DOHH2 (cell line): ENCODE data around the gene LRCH1.

Source experiments
- H3F3A ChIP-seq: fragments of 200-600 bp; sonication (generic), shearing (Covaris generic); 2 replicates; pipeline ENCODE4 v1.6.0; 2016; ENCODE audit warnings: antibody characterized with exemption, mild to moderate bottlenecking; ENCODE audit not compliant: control insufficient read depth, insufficient read depth
- H3K27ac ChIP-seq: fragments of 200-600 bp; sonication (generic); 2 replicates; pipeline ENCODE4 v1.5.1; 2014; ENCODE audit warnings: low read depth, mild to moderate bottlenecking, low read length, moderate library complexity
- H3K27me3 ChIP-seq: fragments of 200-600 bp; sonication (generic); 2 replicates; pipeline ENCODE4 v1.6.1; 2014; ENCODE audit warnings: mild to moderate bottlenecking, low read length, mixed read lengths; ENCODE audit not compliant: control insufficient read depth
- H3K36me3 ChIP-seq: fragments of 200-600 bp; sonication (generic); 2 replicates; pipeline ENCODE4 v1.6.1; 2014; ENCODE audit warnings: mild to moderate bottlenecking, low read length, moderate library complexity, mixed read lengths; ENCODE audit not compliant: control insufficient read depth
- H3K4me1 ChIP-seq: fragments of 200-600 bp; sonication (generic); 2 replicates; pipeline ENCODE4 v1.6.1; 2014; ENCODE audit warnings: mild to moderate bottlenecking, low read length, mixed read lengths; ENCODE audit not compliant: control insufficient read depth
- H3K4me2 ChIP-seq: fragments of 200-600 bp; sonication (generic); 2 replicates; pipeline ENCODE4 v1.6.0; 2014; ENCODE audit warnings: mild to moderate bottlenecking, low read length, moderate library complexity
- H3K4me3 ChIP-seq: fragments of 200-600 bp; sonication (generic); 2 replicates; pipeline ENCODE4 v1.5.1; 2014; ENCODE audit warnings: mild to moderate bottlenecking, low read length, mixed read lengths
- H3K79me2 ChIP-seq: fragments of 200-600 bp; sonication (generic); 2 replicates; pipeline ENCODE4 v1.6.1; 2014; ENCODE audit warnings: mild to moderate bottlenecking, low read length, mixed read lengths; ENCODE audit not compliant: control insufficient read depth
- H3K9me2 ChIP-seq: fragments of 200-600 bp; sonication (generic); replicated peaks from 2 replicates; pipeline ENCODE4 v1.6.1; 2014; ENCODE audit warnings: mild to moderate bottlenecking, low read length, mixed read lengths; ENCODE audit not compliant: control insufficient read depth
- H3K9me3 ChIP-seq: fragments of 200-600 bp; sonication (generic); 2 replicates; pipeline ENCODE4 v1.6.1; 2014; ENCODE audit warnings: antibody characterized with exemption, low read length, mixed read lengths; ENCODE audit not compliant: control insufficient read depth, insufficient read depth
- H4K20me1 ChIP-seq: fragments of 200-600 bp; sonication (generic); 2 replicates; pipeline ENCODE4 v1.6.0; 2014; ENCODE audit warnings: low read depth, mild to moderate bottlenecking, antibody characterized with exemption, low read length, moderate library complexity; ENCODE audit not compliant: control insufficient read depth, insufficient read depth
- CTCF ChIP-seq: fragments of 200-600 bp; sonication (generic); IDR thresholded peaks from one replicate; pipeline ENCODE4 v1.5.1; 2014; ENCODE audit warnings: antibody characterized with exemption, mild to moderate bottlenecking, low read depth, low read length; ENCODE audit not compliant: poor library complexity, severe bottlenecking
- EZH2phosphoT487 ChIP-seq: fragments of 200-600 bp; sonication (generic); IDR thresholded peaks from 2 replicates; pipeline ENCODE4 v1.6.1; 2017; ENCODE audit warnings: borderline replicate concordance, mild to moderate bottlenecking, antibody characterized with exemption, low read length, moderate library complexity, mixed read lengths

Gene LRCH1

GRCh38 chr13:46602531-46602930 lies 49.6 kb downstream of the LRCH1 start:
- Histone ChIP-seq H3K9me2 (no peaks in the 10 kb centered on the region), H3K4me2 (peak overlapping the region; percentile 25; the same call in 1 of the 2 replicates), H3K4me3 (no peak overlapping the region), H3K9me3 (no peaks in the 10 kb centered on the region), H3F3A (peaks cover 21% of the 10 kb centered on the region), H3K27ac (no peak overlapping the region), H3K79me2 (peaks cover 95% of the 10 kb centered on the region), H3K36me3 (peaks cover 11% of the 10 kb centered on the region; the same call in 1 of the 2 replicates), H3K4me1 (peaks cover 95% of the 10 kb centered on the region), H4K20me1 (no peaks in the 10 kb centered on the region), H3K27me3 (no peaks in the 10 kb centered on the region)
- no peak for TF ChIP-seq CTCF
- TF ChIP-seq EZH2phosphoT487, result no peak

- H3K4me1 ChIP-seq, result peaks cover 95% of the 10 kb centered on the region
- H3K9me3 ChIP-seq, result no peaks in the 10 kb centered on the region
- H3F3A ChIP-seq, result peaks cover 15% of the 10 kb centered on the region
- no peak overlapping the region for H3K27ac ChIP-seq
- no peaks in the 10 kb centered on the region for H3K27me3 ChIP-seq
- H3K79me2 ChIP-seq, result peaks cover 96% of the 10 kb centered on the region
- H3K36me3 ChIP-seq, result peaks cover 11% of the 10 kb centered on the region; the same call in 1 of the 2 replicates
- no peak overlapping the region for H3K4me3 ChIP-seq
- TF ChIP-seq EZH2phosphoT487 (no peak), CTCF (peak; percentile 66)
- H3K4me2 ChIP-seq, result no peak overlapping the region
- H3K9me2 ChIP-seq, result no peaks in the 10 kb centered on the region
- no peaks in the 10 kb centered on the region for H4K20me1 ChIP-seq
These were observed 50.2 kb downstream of the LRCH1 start for GRCh38 chr13:46603165-46603603.

- no peak overlapping the region for H3K27ac ChIP-seq
- H3K4me2 ChIP-seq, result peak overlapping the region; percentile 78
- no peaks in the 10 kb centered on the region for H3K9me2 ChIP-seq
- no peaks in the 10 kb centered on the region for H3K27me3 ChIP-seq
- peaks cover 6% of the 10 kb centered on the region; the same call in 1 of the 2 replicates for H4K20me1 ChIP-seq
- no peak overlapping the region for H3K4me3 ChIP-seq
- peaks cover 3% of the 10 kb centered on the region; the same call in 1 of the 2 replicates for H3F3A ChIP-seq
- TF ChIP-seq CTCF (no peak), EZH2phosphoT487 (no peak)
- H3K36me3 ChIP-seq, result peaks cover 5% of the 10 kb centered on the region; the same call in 1 of the 2 replicates
- peaks cover 95% of the 10 kb centered on the region for H3K4me1 ChIP-seq
- H3K79me2 ChIP-seq, result peaks cover 99% of the 10 kb centered on the region
- no peaks in the 10 kb centered on the region for H3K9me3 ChIP-seq
These were observed 51.4 kb downstream of the LRCH1 start for GRCh38 chr13:46604226-46604990.
